Epithelial cell of proximal tubule (primary cell): ENCODE data around the gene ALG14. TPM values are rescaled to one million over a fixed set of nuclear protein-coding genes. Genes with fewer than 3 reads are reported as not detected.

Source experiments
- DNase-seq: peaks from one replicate; pipeline ENCODE4 v3.0.0-alpha.2; 2011; ENCODE audit warnings: low read depth
- H3K4me3 ChIP-seq: 2 replicates; pipeline ENCODE4 v1.5.1; 2011; ENCODE audit warnings: low read depth, mild to moderate bottlenecking, low read length
- CTCF ChIP-seq: conservative IDR thresholded peaks from 2 replicates; pipeline ENCODE4 v1.5.1; 2012; ENCODE audit warnings: low read depth, mild to moderate bottlenecking, low read length
- total RNA-seq: library from RNA; depleted of rRNA; stranded (reverse); fragments of >200 nt; gene quantifications from 2 replicates; pipeline ENCODE4 v1.2.3, GENCODE V29; 2015

ALG14 gene
- total RNA-seq, 1 donor from 2014 or later, result 1.1 TPM

- peak; percentile 72 for TF ChIP-seq CTCF
- H3K4me3 ChIP-seq, result peak overlapping the region; percentile 66
- DNase-seq, result no peak
These were observed 43.9 kb upstream of the ALG14 start for GRCh38 chr1:95116580-95117206.

GRCh38 chr1:95115708-95116137 is 43.0 kb upstream of the ALG14 start:
- DNase-seq, result no peak
- no peak overlapping the region for H3K4me3 ChIP-seq
- no peak for TF ChIP-seq CTCF

- no peak for DNase-seq
- TF ChIP-seq CTCF, result no peak
- H3K4me3 ChIP-seq, result no peak overlapping the region
These were observed 40.9 kb upstream of the ALG14 start for GRCh38 chr1:95113684-95114083.

- H3K4me3 ChIP-seq, result no peak overlapping the region
- no peak for DNase-seq
- no peak for TF ChIP-seq CTCF
These were observed 38.3 kb upstream of the ALG14 start for GRCh38 chr1:95111014-95111413.

GRCh38 chr1:95108792-95109191 is 36.0 kb upstream of the ALG14 start:
- no peak for DNase-seq
- no peak for TF ChIP-seq CTCF
- no peak overlapping the region for H3K4me3 ChIP-seq

GRCh38 chr1:95098196-95098595 is 25.4 kb upstream of the ALG14 start:
- TF ChIP-seq CTCF, result no peak
- DNase-seq, result no peak
- H3K4me3 ChIP-seq, result no peak overlapping the region

- no peak for DNase-seq
- H3K4me3 ChIP-seq, result no peak overlapping the region
- no peak for TF ChIP-seq CTCF
These were observed 24.7 kb upstream of the ALG14 start for GRCh38 chr1:95097426-95097825.
